GM12873 (cell line): ENCODE measurements around the gene MVP.

ENCODE experiments used
- TF ChIP-seq, protein P1 (sequence below): IDR thresholded peaks from 2 replicates; pipeline ENCODE4 v1.5.1; 2012; ENCODE audit warnings: low read depth, mild to moderate bottlenecking, moderate library complexity, low read length, control low read depth; ENCODE audit not compliant: insufficient read depth; ENCODE audit errors: missing control alignments

The MVP gene

GRCh38 chr16:29812754-29813643 is 7.3 kb upstream of the MVP start:
- TF ChIP-seq, protein P1, sequence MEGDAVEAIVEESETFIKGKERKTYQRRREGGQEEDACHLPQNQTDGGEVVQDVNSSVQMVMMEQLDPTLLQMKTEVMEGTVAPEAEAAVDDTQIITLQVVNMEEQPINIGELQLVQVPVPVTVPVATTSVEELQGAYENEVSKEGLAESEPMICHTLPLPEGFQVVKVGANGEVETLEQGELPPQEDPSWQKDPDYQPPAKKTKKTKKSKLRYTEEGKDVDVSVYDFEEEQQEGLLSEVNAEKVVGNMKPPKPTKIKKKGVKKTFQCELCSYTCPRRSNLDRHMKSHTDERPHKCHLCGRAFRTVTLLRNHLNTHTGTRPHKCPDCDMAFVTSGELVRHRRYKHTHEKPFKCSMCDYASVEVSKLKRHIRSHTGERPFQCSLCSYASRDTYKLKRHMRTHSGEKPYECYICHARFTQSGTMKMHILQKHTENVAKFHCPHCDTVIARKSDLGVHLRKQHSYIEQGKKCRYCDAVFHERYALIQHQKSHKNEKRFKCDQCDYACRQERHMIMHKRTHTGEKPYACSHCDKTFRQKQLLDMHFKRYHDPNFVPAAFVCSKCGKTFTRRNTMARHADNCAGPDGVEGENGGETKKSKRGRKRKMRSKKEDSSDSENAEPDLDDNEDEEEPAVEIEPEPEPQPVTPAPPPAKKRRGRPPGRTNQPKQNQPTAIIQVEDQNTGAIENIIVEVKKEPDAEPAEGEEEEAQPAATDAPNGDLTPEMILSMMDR = no peak

- TF ChIP-seq, protein P1 = no peak
Observed at GRCh38 chr16:29813644-29814562, 6.4 kb upstream of the MVP start.

- TF ChIP-seq, protein P1 = no peak
Observed at GRCh38 chr16:29814592-29814991, 5.7 kb upstream of the MVP start.

GRCh38 chr16:29815032-29815721 is 5.1 kb upstream of the MVP start:
- TF ChIP-seq, protein P1 = no peak

GRCh38 chr16:29815793-29816693 is 4.2 kb upstream of the MVP start, which contains the start of gene PAGR1:
Gene PAGR1, plus strand, starts transcription at chr16:29816152. Its CDS starts 374 bp downstream, at chr16:29816526.
- TF ChIP-seq, protein P1 = peak; percentile 92

GRCh38 chr16:29816694-29817441 is 3.4 kb upstream of the MVP start:
- TF ChIP-seq, protein P1 = peak; percentile 56
